HUES6 (cell line): ENCODE results near the gene PLCG2.
"Not testable (repeated sequence)": the region's sequence is repeated elsewhere in the genome, so short reads cannot be mapped to it uniquely, and the experiment has no call there.

Experiments used
- H3K27ac ChIP-seq: 2 replicates; pipeline ENCODE4 v1.7.0; 2013; ENCODE audit warnings: low read depth, mild to moderate bottlenecking, low read length, inconsistent platforms
- H3K27me3 ChIP-seq: 2 replicates; pipeline ENCODE4 v1.6.1; 2013; ENCODE audit warnings: low read length; ENCODE audit not compliant: control insufficient read depth, insufficient read depth
- H3K36me3 ChIP-seq: 2 replicates; pipeline ENCODE4 v1.6.1; 2013; ENCODE audit warnings: low read length; ENCODE audit not compliant: control insufficient read depth, insufficient read depth
- H3K4me1 ChIP-seq: 2 replicates; pipeline ENCODE4 v1.6.1; 2013; ENCODE audit warnings: low read length; ENCODE audit not compliant: control insufficient read depth, insufficient read depth
- H3K4me3 ChIP-seq: 2 replicates; pipeline ENCODE4 v1.5.1; 2013; ENCODE audit warnings: low read depth, low read length
- H3K9ac ChIP-seq: one replicate; pipeline ENCODE4 v1.6.1; 2013; ENCODE audit warnings: mild to moderate bottlenecking, low read length
- H3K9me3 ChIP-seq: 2 replicates; pipeline ENCODE4 v1.6.1; 2013; ENCODE audit warnings: low read depth, low read length; ENCODE audit not compliant: control insufficient read depth, insufficient read depth

PLCG2 gene

GRCh38 chr16:81755915-81756614 is 23.0 kb upstream of the PLCG2 start:
- no peak overlapping the region for H3K9ac ChIP-seq
- H3K36me3 ChIP-seq, result no peaks in the 10 kb centered on the region
- peaks cover 6% of the 10 kb centered on the region for H3K4me1 ChIP-seq
- H3K9me3 ChIP-seq, result no peaks in the 10 kb centered on the region
- no peak overlapping the region for H3K4me3 ChIP-seq
- H3K27me3 ChIP-seq, result no peaks in the 10 kb centered on the region
- no peak overlapping the region for H3K27ac ChIP-seq

GRCh38 chr16:81756615-81757356 is 22.3 kb upstream of the PLCG2 start:
- H3K27me3 ChIP-seq, result no peaks in the 10 kb centered on the region
- H3K4me3 ChIP-seq, result no peak overlapping the region
- H3K36me3 ChIP-seq, result no peaks in the 10 kb centered on the region
- no peaks in the 10 kb centered on the region for H3K9me3 ChIP-seq
- no peak overlapping the region for H3K27ac ChIP-seq
- H3K4me1 ChIP-seq, result peaks cover 6% of the 10 kb centered on the region
- H3K9ac ChIP-seq, result no peak overlapping the region

- Histone ChIP-seq H3K9ac (no peak overlapping the region), H3K27ac (no peak overlapping the region), H3K36me3 (no peaks in the 10 kb centered on the region), H3K4me1 (no peaks in the 10 kb centered on the region), H3K27me3 (no peaks in the 10 kb centered on the region), H3K9me3 (no peaks in the 10 kb centered on the region), H3K4me3 (no peak overlapping the region)
These were observed 20.7 kb upstream of the PLCG2 start for GRCh38 chr16:81758376-81758775.

GRCh38 chr16:81762322-81762721 is 16.8 kb upstream of the PLCG2 start:
- not testable (repeated sequence) for H3K4me1 ChIP-seq, H3K27me3 ChIP-seq, H3K27ac ChIP-seq, H3K9me3 ChIP-seq, H3K36me3 ChIP-seq, H3K9ac ChIP-seq, H3K4me3 ChIP-seq

- no peaks in the 10 kb centered on the region for H3K9me3 ChIP-seq
- H3K4me1 ChIP-seq, result no peaks in the 10 kb centered on the region
- no peak overlapping the region for H3K27ac ChIP-seq
- H3K9ac ChIP-seq, result no peak overlapping the region
- H3K4me3 ChIP-seq, result no peak overlapping the region
- H3K36me3 ChIP-seq, result no peaks in the 10 kb centered on the region
- no peaks in the 10 kb centered on the region for H3K27me3 ChIP-seq
These were observed 13.8 kb upstream of the PLCG2 start for GRCh38 chr16:81765111-81765919.

GRCh38 chr16:81765969-81766368 is 13.1 kb upstream of the PLCG2 start:
- Histone ChIP-seq H3K27ac (no peak overlapping the region), H3K9ac (no peak overlapping the region), H3K36me3 (no peaks in the 10 kb centered on the region), H3K27me3 (no peaks in the 10 kb centered on the region), H3K9me3 (no peaks in the 10 kb centered on the region), H3K4me1 (no peaks in the 10 kb centered on the region), H3K4me3 (no peak overlapping the region)

GRCh38 chr16:81767987-81768592 is 11.0 kb upstream of the PLCG2 start:
- H3K9ac ChIP-seq, result no peak overlapping the region
- H3K4me1 ChIP-seq, result no peaks in the 10 kb centered on the region
- no peaks in the 10 kb centered on the region for H3K27me3 ChIP-seq
- H3K4me3 ChIP-seq, result no peak overlapping the region
- no peaks in the 10 kb centered on the region for H3K9me3 ChIP-seq
- H3K27ac ChIP-seq, result no peak overlapping the region
- no peaks in the 10 kb centered on the region for H3K36me3 ChIP-seq

- H3K27ac ChIP-seq, result no peak overlapping the region
- no peaks in the 10 kb centered on the region for H3K4me1 ChIP-seq
- no peak overlapping the region for H3K4me3 ChIP-seq
- H3K36me3 ChIP-seq, result no peaks in the 10 kb centered on the region
- H3K9ac ChIP-seq, result no peak overlapping the region
- no peaks in the 10 kb centered on the region for H3K9me3 ChIP-seq
- no peaks in the 10 kb centered on the region for H3K27me3 ChIP-seq
These were observed 9.1 kb upstream of the PLCG2 start for GRCh38 chr16:81770008-81770407.

GRCh38 chr16:81774348-81774747 is 4.7 kb upstream of the PLCG2 start:
- Histone ChIP-seq H3K9me3 (no peaks in the 10 kb centered on the region), H3K27ac (no peak overlapping the region), H3K4me3 (no peak overlapping the region), H3K36me3 (no peaks in the 10 kb centered on the region), H3K9ac (no peak overlapping the region), H3K4me1 (no peaks in the 10 kb centered on the region), H3K27me3 (peaks cover 17% of the 10 kb centered on the region)

GRCh38 chr16:81775570-81775969 is 3.5 kb upstream of the PLCG2 start:
- no peak overlapping the region for H3K27ac ChIP-seq
- H3K4me1 ChIP-seq, result no peaks in the 10 kb centered on the region
- no peak overlapping the region for H3K9ac ChIP-seq
- peaks cover 29% of the 10 kb centered on the region for H3K27me3 ChIP-seq
- H3K9me3 ChIP-seq, result no peaks in the 10 kb centered on the region
- H3K4me3 ChIP-seq, result no peak overlapping the region
- no peaks in the 10 kb centered on the region for H3K36me3 ChIP-seq
